ENCODE results near the gene MSL3.

Gene MSL3, protein sequence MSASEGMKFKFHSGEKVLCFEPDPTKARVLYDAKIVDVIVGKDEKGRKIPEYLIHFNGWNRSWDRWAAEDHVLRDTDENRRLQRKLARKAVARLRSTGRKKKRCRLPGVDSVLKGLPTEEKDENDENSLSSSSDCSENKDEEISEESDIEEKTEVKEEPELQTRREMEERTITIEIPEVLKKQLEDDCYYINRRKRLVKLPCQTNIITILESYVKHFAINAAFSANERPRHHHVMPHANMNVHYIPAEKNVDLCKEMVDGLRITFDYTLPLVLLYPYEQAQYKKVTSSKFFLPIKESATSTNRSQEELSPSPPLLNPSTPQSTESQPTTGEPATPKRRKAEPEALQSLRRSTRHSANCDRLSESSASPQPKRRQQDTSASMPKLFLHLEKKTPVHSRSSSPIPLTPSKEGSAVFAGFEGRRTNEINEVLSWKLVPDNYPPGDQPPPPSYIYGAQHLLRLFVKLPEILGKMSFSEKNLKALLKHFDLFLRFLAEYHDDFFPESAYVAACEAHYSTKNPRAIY

DNA sequence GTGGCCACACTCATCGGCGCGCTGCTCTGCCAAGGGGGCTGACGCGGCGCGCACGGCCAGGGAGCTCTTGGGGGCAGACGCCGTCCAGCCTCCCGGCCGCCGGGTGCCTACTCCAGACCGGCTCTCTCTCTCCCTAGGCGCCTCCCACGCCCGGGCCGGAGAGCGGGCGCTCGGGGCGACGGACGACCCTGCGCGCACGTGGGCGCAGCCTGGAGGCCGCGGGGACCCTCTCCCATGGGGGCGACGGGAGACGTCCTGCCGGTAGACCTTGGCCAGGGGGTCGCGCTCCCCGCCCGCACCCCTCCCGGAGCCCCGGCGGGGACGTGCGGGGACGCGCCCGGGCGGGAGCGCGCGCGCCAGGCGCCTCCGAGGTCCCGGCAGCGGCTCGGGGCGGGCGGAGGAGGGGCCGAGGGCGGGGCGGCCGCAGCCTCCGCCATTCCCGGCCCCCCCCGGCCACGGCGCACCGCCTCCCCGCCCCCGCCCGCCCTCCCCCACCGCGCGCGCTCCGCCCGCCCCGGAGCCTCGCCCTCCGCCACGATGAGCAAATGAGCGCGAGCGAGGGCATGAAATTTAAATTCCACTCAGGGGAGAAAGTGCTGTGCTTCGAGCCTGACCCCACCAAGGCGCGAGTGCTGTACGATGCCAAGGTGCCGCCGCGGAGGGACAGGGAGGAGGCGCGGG lies at the start of gene MSL3:
TSS of gene MSL3 (plus strand) at position 519 of the 681 bp plus-strand sequence. CDS start at position 546, 27 bp downstream.
- peak; percentile 45 for DNase-seq

DNA sequence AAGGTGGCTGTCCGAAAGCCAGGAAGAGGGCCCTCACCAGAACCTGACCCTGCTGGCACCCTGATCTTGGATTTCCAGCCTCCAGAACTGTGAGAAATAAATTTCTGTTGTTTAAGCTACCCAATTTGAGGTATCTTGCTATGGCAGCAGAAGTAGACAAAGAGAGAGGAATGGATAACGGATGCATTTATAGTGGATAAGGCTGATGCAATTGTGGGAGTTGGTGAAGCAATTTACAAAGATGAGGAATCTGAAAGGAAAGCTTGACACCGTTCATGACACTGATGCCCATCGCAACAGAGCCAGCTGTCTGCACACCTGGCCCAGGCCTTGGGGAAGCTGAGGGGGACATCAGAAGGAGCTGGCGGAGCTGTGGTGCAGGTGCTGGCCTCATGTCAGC lies 35.7 kb upstream of the MSL3 start:
- no peak for DNase-seq

DNA sequence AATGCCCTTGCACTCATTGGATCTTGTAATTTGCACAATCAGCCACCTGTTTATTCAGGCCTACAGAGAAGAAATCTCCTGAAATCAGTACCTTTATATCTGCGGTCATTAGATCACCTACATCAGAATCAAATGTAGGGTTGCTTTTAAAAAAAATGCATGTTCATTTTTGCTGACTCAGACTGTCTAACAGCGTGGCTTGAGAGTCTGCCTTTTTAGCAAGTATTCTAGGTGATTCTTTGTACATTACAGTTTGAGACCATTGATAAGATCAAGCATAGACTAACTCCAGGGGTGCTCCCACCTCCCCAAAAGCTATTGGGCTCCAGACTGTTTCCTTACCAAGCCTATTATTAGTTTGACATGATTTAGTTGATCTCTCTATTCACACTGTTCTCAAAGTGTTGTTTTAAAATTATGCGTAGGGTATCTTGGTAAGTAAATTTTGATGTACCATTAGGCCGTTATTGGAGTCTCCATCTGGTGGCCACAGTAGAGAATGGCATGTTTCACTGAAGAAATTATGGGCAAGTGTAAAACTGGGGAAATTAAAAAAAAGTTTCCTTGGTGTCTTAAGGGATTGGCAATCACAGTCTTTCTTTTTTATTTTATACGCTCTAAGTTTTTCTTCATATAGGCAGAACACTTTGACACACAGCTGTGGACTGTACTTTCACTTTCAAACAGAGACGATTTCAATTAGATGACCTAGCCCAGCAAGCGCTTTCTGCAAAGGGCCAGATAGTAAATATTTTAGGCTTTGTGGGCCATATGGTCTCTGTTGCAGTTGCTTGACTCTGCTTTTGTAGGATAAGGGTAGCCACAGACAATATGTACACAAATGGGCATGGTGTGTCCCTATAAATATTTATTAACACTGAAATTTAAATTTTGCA lies 33.7 kb upstream of the MSL3 start:
- peak; percentile 32 for DNase-seq

DNA sequence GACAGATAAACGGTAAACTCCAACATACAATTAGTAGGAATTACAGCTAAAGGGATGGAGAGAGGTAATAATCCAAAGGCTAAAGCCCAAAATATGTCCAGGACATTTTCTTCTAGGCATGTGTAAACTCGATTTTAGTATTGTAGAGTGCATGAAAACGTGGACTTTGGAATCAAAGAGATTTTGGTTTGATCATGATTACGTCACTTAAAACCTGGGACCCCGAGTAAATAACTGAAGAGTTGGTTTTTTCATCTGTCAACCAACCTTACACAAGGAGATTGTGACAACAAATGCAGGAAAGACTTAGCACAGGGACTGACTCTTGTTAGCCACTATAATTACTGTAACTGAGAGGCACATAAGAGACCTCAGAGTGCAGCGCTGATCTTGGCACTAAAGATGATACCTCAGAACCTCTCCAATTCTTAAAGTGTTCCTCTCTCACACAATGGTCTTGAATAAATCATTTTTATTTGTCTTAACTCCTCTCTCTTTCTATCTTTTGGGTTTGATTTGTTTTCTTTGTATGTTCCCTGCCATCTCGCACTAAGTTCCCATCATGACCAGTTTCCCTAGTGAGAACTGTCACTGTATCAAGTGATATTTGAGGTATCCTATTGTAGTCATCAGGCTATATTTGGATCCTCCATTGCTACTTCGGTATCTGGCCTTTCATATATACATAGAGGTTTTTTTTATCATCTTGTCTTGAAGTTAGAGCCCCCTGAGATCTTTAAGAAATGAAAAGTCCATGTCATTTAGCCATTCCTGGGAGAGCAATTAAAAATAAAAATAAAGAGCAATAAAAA lies 32.2 kb upstream of the MSL3 start:
- DNase-seq, result no peak

DNA sequence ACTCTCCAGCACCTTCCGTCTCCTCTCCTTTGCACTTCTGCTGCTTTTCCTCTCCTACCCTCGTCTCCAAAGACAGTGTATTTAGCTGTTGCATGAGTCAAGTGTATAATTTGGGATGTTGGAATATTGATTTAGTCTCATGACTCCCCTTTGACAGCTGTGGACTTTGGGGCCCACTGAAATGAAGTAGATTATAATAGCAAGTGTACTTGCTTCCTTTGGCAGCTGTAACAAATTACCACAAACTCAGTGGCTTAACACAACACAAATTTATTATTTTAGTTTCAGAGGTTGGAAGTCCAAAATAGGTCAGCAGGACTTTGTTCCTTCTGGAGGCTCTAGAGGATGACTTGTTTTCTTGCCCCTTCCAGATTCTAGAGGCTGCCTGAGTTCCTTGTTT lies 29.5 kb upstream of the MSL3 start:
- DNase-seq, result no peak

DNA sequence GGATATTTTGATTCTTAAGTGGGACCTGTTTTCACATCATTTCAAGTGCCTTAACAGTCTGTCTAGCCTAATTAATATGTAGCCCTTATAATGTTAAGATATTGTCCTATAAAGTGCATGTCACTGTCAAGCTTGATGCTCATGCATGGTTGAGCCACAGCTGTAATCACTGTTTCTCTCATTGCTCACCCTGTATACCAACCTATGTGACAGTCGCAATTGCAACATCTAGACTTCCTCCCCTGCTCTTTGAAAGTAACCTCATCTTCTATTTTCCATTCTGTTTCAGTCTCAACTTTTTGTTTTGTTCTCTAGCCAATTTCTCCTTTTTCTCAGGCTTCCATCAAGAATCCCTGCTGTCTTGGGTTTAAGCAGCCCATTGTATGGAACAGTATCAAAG lies 24.4 kb upstream of the MSL3 start:
- no peak for DNase-seq

DNA sequence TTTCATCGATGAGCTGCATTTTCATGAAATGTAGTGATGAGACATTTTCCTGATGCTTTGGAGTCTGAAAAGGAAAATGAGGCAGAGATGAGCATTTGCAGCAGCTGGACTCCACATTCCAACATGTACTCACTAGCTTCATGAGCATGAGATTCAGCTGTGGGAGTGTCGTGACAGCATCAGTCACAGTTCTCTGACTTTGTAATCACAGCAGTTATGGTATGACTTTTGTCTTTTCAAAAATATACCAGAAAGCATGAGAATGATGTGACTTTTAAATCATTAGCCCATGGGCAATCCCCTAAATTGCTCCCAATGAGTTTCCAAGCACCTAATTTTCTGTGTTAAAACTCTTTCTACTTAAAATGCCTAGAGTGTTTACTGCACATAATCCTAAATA lies 18.3 kb upstream of the MSL3 start:
- DNase-seq, result no peak

DNA sequence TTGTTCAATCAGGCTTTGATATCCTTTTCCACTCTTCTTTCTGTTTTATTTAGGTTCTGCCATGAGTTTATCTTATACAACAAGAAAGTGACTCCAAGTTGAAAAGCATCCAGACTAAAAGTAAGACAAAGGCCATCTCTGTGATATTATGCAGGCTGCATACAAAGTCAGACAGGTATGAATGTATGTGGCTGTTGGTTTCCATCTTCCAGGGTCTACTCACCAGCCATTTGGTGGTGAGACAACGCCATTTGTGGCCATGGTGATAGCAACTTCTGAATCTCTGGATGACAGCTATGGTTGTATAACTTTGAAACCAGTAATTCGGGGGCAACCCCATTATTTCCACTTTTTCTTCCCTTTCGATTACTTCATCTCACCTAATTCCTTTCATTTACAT lies 17.2 kb upstream of the MSL3 start:
- no peak for DNase-seq

DNA sequence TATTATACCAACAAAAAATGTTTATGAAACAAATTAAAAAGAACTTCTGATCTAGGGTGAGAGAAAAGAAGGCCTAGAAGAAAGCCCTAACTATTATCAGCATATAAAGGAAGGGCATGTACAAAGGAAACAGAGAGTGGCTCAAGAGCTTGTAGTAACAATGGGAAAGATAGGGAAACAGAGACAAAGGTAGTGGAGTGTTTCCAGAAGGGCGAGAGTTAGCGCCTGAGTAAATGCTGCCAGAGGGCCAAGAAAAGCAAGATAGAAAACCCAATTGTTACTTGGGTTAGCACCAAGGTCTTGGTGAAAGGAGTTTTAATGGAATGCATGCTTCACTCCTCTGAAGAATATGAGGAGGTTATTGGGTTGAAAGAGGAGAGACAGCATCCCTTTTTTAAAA lies 16.5 kb upstream of the MSL3 start:
- DNase-seq, result no peak

DNA sequence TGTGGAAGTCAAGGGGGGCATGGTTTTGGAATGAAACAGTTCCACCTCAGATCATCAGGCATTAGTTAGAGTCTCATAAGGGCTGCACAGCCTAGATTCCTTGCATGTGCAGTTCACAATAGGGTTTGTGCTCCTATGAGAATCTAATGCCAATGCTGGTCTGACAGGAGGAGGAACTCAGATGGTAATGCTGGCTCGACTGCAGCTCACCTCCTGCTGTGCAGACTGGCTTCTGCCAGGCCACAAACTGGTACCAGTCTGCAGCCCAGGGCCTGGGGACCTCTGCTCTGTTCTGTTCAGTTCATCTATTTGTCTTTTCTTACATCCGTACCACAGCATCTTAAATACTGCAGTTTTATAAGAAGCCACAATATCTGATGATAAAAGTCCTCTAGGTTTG lies 12.2 kb upstream of the MSL3 start:
- no peak for DNase-seq

DNA sequence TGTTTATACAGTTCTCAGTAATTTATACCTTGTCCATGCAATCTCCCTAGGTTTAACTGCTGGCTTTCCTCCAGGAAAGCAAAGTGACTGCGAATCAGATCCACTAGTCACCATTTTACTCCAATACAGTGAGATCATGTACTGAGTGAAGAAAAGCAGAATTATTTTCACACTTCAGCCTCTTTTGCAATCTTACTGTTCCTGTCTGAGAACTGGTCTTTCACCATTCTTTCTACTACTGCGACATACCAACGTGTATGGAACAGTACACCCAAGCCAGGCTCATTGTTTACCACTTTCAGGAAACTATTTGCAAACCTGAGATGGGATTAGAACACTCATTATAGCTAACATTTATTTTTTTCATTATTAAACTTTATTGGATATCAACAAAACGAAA lies 8.0 kb upstream of the MSL3 start:
- DNase-seq, result no peak

DNA sequence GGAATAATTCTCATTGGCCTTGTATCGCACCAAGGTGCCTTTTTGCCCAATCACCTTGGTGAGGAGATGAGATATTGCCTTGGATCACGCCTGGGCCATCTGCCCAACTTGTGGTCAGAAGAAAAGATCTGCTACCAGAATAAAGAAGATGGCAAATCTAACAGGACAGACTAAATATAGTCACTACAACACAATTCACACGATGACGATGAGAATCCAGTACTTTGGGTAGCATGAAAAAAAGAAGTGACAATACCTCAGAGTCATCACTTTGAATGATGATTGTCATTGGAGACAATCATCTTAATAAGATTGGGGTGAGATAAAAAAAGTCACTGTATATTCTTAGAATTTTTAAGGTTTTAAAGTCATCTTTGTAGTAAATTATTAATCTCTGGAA lies 7.3 kb upstream of the MSL3 start:
- DNase-seq, result no peak

DNA sequence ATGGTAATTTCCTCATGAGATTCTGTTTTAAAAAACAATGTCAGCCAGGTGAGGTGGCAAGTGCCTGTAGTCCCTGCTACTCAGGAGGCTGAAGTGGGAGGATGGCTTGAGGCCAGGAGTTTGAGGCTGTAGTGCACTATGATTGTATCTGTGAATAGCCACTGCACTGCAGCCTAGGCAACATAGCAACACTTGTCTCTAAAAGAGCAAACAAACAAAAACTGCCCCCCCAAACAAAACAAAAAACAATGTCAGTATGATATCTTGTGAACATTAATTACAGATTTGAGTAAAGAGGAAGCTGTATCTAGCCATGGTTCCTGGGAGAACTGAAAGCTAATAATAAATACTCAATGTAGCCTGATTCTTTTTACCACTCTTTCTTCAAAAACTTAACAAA lies 6.8 kb upstream of the MSL3 start:
- DNase-seq, result no peak

DNA sequence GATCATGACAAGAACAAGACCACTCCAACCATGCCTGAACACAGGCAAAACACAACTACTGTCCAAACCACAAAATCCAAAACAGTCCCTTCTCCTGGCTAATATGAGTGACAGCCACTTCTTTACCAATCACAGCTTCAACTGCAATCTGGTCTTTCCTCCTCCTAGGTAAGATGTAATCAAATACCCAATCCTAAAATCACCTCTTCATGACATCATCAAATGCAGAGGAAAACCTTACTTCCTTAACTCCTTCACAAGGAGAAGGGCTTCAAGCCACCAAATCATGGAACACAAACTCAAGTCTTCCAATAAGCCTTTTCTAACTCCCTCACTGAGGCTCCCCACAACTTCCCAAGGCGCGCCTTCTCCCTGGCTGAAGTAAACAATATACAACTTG lies 4.4 kb upstream of the MSL3 start:
- DNase-seq, result no peak

DNA sequence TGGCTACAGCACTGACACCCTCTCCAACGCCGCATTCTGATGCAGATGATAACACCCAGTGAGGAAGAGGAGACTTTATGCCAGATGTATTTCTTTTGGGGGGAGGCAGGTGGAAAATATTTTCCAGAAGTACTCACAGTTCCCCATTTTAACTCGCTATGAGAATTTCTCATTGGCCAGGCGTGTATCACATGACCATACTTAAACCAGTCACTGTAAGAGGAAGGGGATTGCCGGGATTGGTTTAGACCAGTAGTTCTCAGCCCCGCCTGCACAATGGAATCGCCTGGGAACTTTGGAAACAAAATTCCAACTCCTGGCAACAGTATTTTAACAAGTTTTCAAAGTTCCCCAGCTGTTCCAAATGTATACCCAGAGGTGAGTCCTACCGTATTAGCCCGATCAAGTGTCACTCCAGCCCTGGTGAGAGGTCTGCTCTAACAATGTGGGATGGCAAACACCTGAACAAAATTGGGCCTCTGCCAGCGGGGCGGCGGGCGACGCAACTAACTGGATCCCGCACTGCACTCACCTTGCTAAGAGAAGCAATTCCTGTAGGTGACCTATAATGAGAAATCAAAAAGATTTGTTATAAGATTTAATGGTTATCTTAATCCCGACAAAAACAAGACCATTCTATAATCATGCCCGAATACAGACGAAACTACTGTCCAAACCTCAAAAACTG lies 2.9 kb upstream of the MSL3 start:
- no peak for DNase-seq

DNA sequence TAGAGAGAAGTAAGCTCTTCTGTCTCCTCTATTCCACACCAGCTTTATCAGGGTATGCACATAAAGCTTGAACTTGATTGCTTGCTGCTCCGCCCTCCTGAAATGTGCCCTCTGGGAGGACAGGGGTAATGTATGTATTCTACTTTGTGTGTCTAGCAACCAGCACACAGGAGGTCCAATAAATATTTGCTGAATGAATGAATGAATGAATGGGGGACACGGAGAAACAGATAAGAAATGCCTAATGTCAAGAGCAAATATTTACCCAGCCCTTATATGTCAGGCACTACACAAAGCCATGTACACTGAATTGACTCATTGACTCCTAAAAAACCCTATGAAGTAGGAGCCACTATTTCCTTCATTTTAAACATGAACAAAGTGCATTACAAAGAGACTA lies 2.3 kb upstream of the MSL3 start:
- no peak for DNase-seq

DNA sequence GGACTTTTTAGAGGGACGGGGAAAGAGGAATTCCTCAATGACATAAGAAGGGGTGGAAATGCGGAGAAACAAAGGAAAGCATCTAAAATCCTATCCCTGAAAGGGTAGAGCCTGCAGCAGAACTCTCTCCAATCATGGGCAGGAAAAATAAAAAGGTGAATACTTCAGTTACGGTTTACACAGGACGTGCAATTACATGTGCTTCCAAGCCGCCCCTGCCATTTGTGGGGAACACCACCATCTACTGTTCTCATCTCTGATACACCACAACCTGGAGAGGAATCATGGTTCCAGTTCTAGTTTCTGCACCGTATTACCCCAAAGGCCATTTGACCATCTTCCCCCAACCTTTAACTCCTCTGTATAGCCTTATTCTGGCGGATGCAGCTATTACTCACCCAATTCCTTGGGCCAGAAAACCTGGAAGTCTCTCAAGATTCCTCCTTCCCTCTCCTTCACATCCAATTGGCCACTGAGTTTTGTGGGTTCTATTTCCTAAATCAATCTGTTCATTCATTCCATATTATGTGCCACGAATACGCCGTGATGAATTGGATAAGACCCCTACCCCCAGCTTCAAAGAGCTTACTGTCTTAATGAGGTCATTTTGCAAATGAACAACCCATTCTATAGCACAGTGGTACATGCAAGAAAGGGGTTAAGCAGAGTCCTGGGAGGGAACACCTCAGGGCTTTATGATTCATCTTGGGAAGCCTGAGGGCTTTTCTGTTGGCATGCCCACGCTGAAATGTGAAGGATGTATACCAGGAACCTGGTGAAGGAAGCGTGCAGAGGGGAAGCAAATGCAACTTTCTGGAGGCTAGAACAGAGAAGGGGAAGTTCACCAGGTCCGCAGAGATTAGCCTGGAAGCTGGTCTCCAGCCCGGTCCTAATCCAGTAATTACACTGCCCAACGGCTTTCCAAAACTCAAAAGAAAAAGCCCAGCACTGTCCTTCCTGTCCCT lies 1.4 kb upstream of the MSL3 start:
- DNase-seq, result peak; percentile 12

DNA sequence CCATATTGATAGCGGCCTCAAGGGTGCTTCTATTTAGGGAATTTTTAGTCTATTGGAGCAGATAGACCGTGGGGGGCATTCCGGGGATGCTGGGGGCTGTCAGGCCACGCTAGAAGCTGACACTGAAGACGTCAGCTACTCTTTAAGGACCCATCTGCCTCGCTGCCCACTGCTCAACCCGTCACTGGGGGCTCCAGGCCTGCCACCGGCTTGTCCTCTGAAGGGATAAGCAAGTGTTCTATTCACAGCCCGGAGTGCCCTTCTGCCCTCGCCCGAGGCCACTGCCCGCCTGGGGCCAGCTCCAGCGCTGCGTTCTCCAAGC lies 679 bp upstream of the MSL3 start:
- DNase-seq, result no peak

DNA sequence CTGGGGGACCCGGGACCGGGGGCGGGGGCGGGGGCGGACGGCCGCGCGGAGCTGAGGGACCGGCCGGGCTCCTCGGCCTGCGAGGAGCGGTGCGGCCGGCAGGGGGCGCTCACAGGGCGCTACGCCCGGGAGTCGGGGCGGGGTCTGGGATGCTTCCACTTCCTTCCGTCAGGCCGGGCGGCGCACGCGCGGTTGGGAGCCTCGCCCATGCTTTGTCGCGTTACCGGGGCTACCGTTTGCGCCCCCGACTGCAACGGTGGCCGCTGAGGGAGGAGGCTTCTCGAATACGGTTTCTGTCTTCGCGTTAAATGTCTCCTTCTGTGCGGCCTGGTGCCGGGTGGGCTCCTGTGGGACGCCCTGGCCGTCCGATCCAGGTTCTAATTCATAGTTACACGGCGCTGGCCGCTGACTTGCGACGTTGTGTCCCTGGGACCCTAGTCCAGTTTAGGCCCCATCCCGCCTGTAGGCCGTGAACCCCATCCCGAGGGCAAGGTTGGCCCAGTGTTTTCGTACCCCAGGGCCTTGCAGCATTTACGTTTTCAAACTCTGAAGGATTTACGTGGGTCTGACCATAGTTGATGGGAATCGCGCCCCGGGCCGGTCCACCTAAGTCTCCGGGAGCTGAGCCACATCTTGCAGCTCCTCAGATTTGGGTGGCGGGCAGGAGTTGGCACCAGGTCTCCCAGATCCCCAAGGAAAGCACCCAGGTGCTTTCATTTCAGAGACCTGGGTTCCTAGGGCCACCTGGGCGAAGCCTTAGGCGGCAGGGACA lies 549 bp downstream of the MSL3 start:
- peak; percentile 78 for DNase-seq

DNA sequence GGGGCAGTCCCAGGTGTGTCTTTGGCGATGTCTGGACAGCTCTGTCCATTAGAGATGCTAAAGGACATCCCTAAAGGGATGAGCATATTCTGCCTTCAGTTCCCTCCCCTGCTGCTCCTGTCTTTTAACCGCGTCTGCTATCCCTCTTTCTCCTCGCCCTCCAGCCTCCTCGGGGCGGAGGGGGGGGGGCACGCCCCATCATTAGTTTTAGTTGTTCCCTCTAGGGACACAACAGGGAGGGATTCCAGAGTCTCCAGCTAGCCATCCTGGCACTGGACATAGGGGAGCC lies 1.1 kb downstream of the MSL3 start:
- DNase-seq, result no peak

All from fibroblast of upper back skin (primary cell).